T-helper 2 cell treated with Interferon-gamma antibody and Interleukin-4, amounts not matched to agents 5 μg/mL and 100 μg/mL, for 36 hours (primary cell): ENCODE data around the gene MCCD1.
A peak's percentile ranks its signal among the peaks of the same experiment; 100 is the strongest.

Experiments used
- DNase-seq: peaks from one replicate; pipeline ENCODE4 v3.0.0; 2021; ENCODE audit warnings: low spot score
- H3K27ac Mint-ChIP-seq: one replicate; pipeline ENCODE4 v1.8.0; 2021; ENCODE audit warnings: mild to moderate bottlenecking, mixed read lengths
- H3K27me3 Mint-ChIP-seq: one replicate; pipeline ENCODE4 v1.8.0; 2021; ENCODE audit warnings: low read depth, mixed read lengths
- H3K36me3 Mint-ChIP-seq: one replicate; pipeline ENCODE4 v1.8.0; 2021; ENCODE audit warnings: low read depth, mixed read lengths
- H3K4me1 Mint-ChIP-seq: one replicate; pipeline ENCODE4 v1.8.0; 2021; ENCODE audit warnings: low read depth, mixed read lengths
- H3K4me3 Mint-ChIP-seq: one replicate; pipeline ENCODE4 v1.8.0; 2022; ENCODE audit warnings: mild to moderate bottlenecking, moderate library complexity, mixed read lengths
- H3K9me3 Mint-ChIP-seq: one replicate; pipeline ENCODE4 v1.8.0; 2021; ENCODE audit warnings: mixed read lengths

The MCCD1 gene

GRCh38 chr6:31576897-31577578, 48.3 kb downstream of the MCCD1 start:
- peaks cover 79% of the 10 kb centered on the region for H3K4me1 Mint-ChIP-seq

GRCh38 chr6:31577579-31577966, 48.8 kb downstream of the MCCD1 start:
- H3K9me3 Mint-ChIP-seq = no peaks in the 10 kb centered on the region
- peaks cover 79% of the 10 kb centered on the region for H3K4me1 Mint-ChIP-seq
- peak overlapping the region; percentile 94 for H3K4me3 Mint-ChIP-seq
- H3K36me3 Mint-ChIP-seq = peaks cover 66% of the 10 kb centered on the region
- no peak overlapping the region for H3K27ac Mint-ChIP-seq
- DNase-seq = no peak
- H3K27me3 Mint-ChIP-seq = peaks cover 8% of the 10 kb centered on the region

More at GRCh38 chr6:31576897-31577578, 48.3 kb downstream of the MCCD1 start:
- Mint-ChIP-seq H3K36me3 (peaks cover 63% of the 10 kb centered on the region), H3K9me3 (no peaks in the 10 kb centered on the region), H3K4me3 (peak overlapping the region; percentile 94), H3K27ac (peak overlapping the region; percentile 87), H3K27me3 (peaks cover 8% of the 10 kb centered on the region)
- no peak for DNase-seq

GRCh38 chr6:31578184-31579118, 49.7 kb downstream of the MCCD1 start:
- Mint-ChIP-seq H3K36me3 (peaks cover 69% of the 10 kb centered on the region), H3K27me3 (peaks cover 4% of the 10 kb centered on the region), H3K9me3 (no peaks in the 10 kb centered on the region), H3K4me1 (peaks cover 77% of the 10 kb centered on the region), H3K4me3 (peak overlapping the region; percentile 95), H3K27ac (peak overlapping the region; percentile 64)
- no peak for DNase-seq

- Mint-ChIP-seq H3K27me3 (no peaks in the 10 kb centered on the region), H3K4me3 (peak overlapping the region; percentile 95), H3K9me3 (no peaks in the 10 kb centered on the region), H3K27ac (peak overlapping the region; percentile 91), H3K36me3 (peaks cover 69% of the 10 kb centered on the region), H3K4me1 (peaks cover 73% of the 10 kb centered on the region)
- DNase-seq = no peak
Observed at GRCh38 chr6:31579119-31579505, 50.4 kb downstream of the MCCD1 start.
